Large intestine (tissue), 3 donors: ENCODE results near the gene RPL18. TPM values are rescaled to one million over a fixed set of nuclear protein-coding genes. Genes with fewer than 3 reads are reported as not detected.
"Not testable (repeated sequence)": the region's sequence is repeated elsewhere in the genome, so short reads cannot be mapped to it uniquely, and the experiment has no call there.

Experiments
- DNase-seq, 2 donors: peaks; one replicate each; pipeline versions ENCODE4 v3.0.0 to v3.0.0-alpha.2; 2013
- H3K27ac ChIP-seq: one replicate; pipeline ENCODE4 v1.5.1; 2013; ENCODE audit warnings: low read length
- H3K27me3 ChIP-seq: 2 replicates; pipeline ENCODE4 v1.6.1; 2013; ENCODE audit warnings: low read length; ENCODE audit not compliant: control insufficient read depth, insufficient read depth
- H3K36me3 ChIP-seq: 2 replicates; pipeline ENCODE4 v1.6.1; 2013; ENCODE audit warnings: low read length; ENCODE audit not compliant: control insufficient read depth, insufficient read depth
- H3K4me1 ChIP-seq: one replicate; pipeline ENCODE4 v1.6.1; 2013; ENCODE audit warnings: low read length; ENCODE audit not compliant: control insufficient read depth, insufficient read depth
- H3K4me3 ChIP-seq: one replicate; pipeline ENCODE4 v1.5.1; 2013; ENCODE audit warnings: low read length
- H3K9me3 ChIP-seq: one replicate; pipeline ENCODE4 v1.6.1; 2013; ENCODE audit warnings: mild to moderate bottlenecking, low read depth, low read length, moderate library complexity; ENCODE audit not compliant: control insufficient read depth
- WGBS: methylation state at CpG from one replicate; pipeline ENCODE4 v1.1.5; 2013; ENCODE audit warnings: low lambda C conversion rate; ENCODE audit not compliant: insufficient coverage; 5-methylcytosine and 5-hydroxymethylcytosine counted together
- polyA plus RNA-seq: library from polyadenylated mRNA; unstranded; fragments of 120-200 nt; gene quantifications from one replicate; pipeline ENCODE4 v1.2.1, GENCODE V29; 2013

The RPL18 gene
- polyA plus RNA-seq, 1 donor = 2,091 TPM

GRCh38 chr19:48660852-48661710 is 42.1 kb upstream of the RPL18 start:
- Histone ChIP-seq H3K9me3 (no peaks in the 10 kb centered on the region), H3K27ac (no peak overlapping the region), H3K27me3 (no peaks in the 10 kb centered on the region), H3K36me3 (no peaks in the 10 kb centered on the region), H3K4me3 (no peak overlapping the region), H3K4me1 (no peaks in the 10 kb centered on the region)
- no CpG with 5 or more reads among the region's 35 CpGs for WGBS
- DNase-seq = peak; percentile 71 to 78

- no peak overlapping the region for H3K27ac ChIP-seq
- H3K27me3 ChIP-seq = no peaks in the 10 kb centered on the region
- DNase-seq = peak in 1 of 2 donors; percentile 52
- H3K4me3 ChIP-seq = no peak overlapping the region
- no CpG with 5 or more reads among the region's 5 CpGs for WGBS
- H3K4me1 ChIP-seq = no peaks in the 10 kb centered on the region
- H3K36me3 ChIP-seq = no peaks in the 10 kb centered on the region
- no peaks in the 10 kb centered on the region for H3K9me3 ChIP-seq
Measured at GRCh38 chr19:48659768-48660167, 40.8 kb upstream of the RPL18 start.

- Histone ChIP-seq H3K27ac (no peak overlapping the region), H3K27me3 (no peaks in the 10 kb centered on the region), H3K4me1 (no peaks in the 10 kb centered on the region), H3K36me3 (no peaks in the 10 kb centered on the region), H3K4me3 (no peak overlapping the region), H3K9me3 (no peaks in the 10 kb centered on the region)
- no CpG with 5 or more reads among the region's 6 CpGs for WGBS
- no peak for DNase-seq
Measured at GRCh38 chr19:48658483-48658882, 39.5 kb upstream of the RPL18 start.

- not testable (repeated sequence) for DNase-seq
- no CpG with 5 or more reads among the region's 5 CpGs for WGBS
Measured at GRCh38 chr19:48657828-48658227, 38.9 kb upstream of the RPL18 start.

GRCh38 chr19:48656840-48657474 is 38.0 kb upstream of the RPL18 start:
- Histone ChIP-seq H3K27ac (no peak overlapping the region), H3K27me3 (no peaks in the 10 kb centered on the region), H3K4me1 (no peaks in the 10 kb centered on the region), H3K4me3 (no peak overlapping the region), H3K36me3 (no peaks in the 10 kb centered on the region), H3K9me3 (no peaks in the 10 kb centered on the region)
- peak in 1 of 2 donors; percentile 31 for DNase-seq
- 50% methylated on average over 2 of the region's 16 CpGs for WGBS

More at GRCh38 chr19:48657828-48658227, 38.9 kb upstream of the RPL18 start:
- H3K36me3 ChIP-seq, H3K4me3 ChIP-seq, H3K4me1 ChIP-seq, H3K27ac ChIP-seq, H3K9me3 ChIP-seq, H3K27me3 ChIP-seq: not testable (repeated sequence)

GRCh38 chr19:48654299-48655059 is 35.5 kb upstream of the RPL18 start:
- H3K9me3 ChIP-seq = no peaks in the 10 kb centered on the region
- no peaks in the 10 kb centered on the region for H3K36me3 ChIP-seq
- H3K4me3 ChIP-seq = no peak overlapping the region
- no CpG with 5 or more reads among the region's 11 CpGs for WGBS
- no peak overlapping the region for H3K27ac ChIP-seq
- no peak for DNase-seq
- H3K27me3 ChIP-seq = no peaks in the 10 kb centered on the region
- no peaks in the 10 kb centered on the region for H3K4me1 ChIP-seq

GRCh38 chr19:48651683-48652048 is 32.7 kb upstream of the RPL18 start:
- no CpG with 5 or more reads among the region's 5 CpGs for WGBS
- H3K4me1 ChIP-seq = no peaks in the 10 kb centered on the region
- H3K36me3 ChIP-seq = no peaks in the 10 kb centered on the region
- no peaks in the 10 kb centered on the region for H3K27me3 ChIP-seq
- no peak overlapping the region for H3K4me3 ChIP-seq
- H3K27ac ChIP-seq = no peak overlapping the region
- H3K9me3 ChIP-seq = no peaks in the 10 kb centered on the region
- DNase-seq = no peak

- H3K36me3 ChIP-seq = no peaks in the 10 kb centered on the region
- DNase-seq = no peak
- WGBS = no CpG with 5 or more reads among the region's 12 CpGs
Measured at GRCh38 chr19:48650974-48651682, 32.1 kb upstream of the RPL18 start.

GRCh38 chr19:48648134-48648533 is 29.2 kb upstream of the RPL18 start:
- H3K4me1 ChIP-seq = peaks cover 14% of the 10 kb centered on the region
- H3K9me3 ChIP-seq = no peaks in the 10 kb centered on the region
- WGBS = 71% methylated on average over 1 of the region's 2 CpGs
- no peak for DNase-seq
- H3K4me3 ChIP-seq = no peak overlapping the region
- no peak overlapping the region for H3K27ac ChIP-seq
- H3K36me3 ChIP-seq = no peaks in the 10 kb centered on the region
- H3K27me3 ChIP-seq = no peaks in the 10 kb centered on the region

More at GRCh38 chr19:48650974-48651682, 32.1 kb upstream of the RPL18 start:
- Histone ChIP-seq H3K27ac (no peak overlapping the region), H3K4me1 (no peaks in the 10 kb centered on the region), H3K9me3 (no peaks in the 10 kb centered on the region), H3K4me3 (no peak overlapping the region), H3K27me3 (no peaks in the 10 kb centered on the region)

GRCh38 chr19:48646722-48647216 is 27.8 kb upstream of the RPL18 start:
- H3K4me1 ChIP-seq = peaks cover 14% of the 10 kb centered on the region
- H3K36me3 ChIP-seq = no peaks in the 10 kb centered on the region
- WGBS = 26% methylated on average over 2 of the region's 10 CpGs
- no peaks in the 10 kb centered on the region for H3K9me3 ChIP-seq
- no peak overlapping the region for H3K27ac ChIP-seq
- no peak overlapping the region for H3K4me3 ChIP-seq
- H3K27me3 ChIP-seq = no peaks in the 10 kb centered on the region
- peak in 1 of 2 donors; percentile 83 for DNase-seq
